Subcutaneous abdominal adipose tissue (tissue), 5 donors: Measurements from ENCODE around the gene RNF217.
"Not testable (repeated sequence)": the region's sequence is repeated elsewhere in the genome, so short reads cannot be mapped to it uniquely, and the experiment has no call there.

Source experiments
- H3K27ac ChIP-seq: one replicate; pipeline ENCODE4 v1.7.0; 2013; ENCODE audit warnings: low read depth, mild to moderate bottlenecking, inconsistent platforms, low read length, moderate library complexity
- H3K27me3 ChIP-seq, 5 donors: one replicate each; pipeline ENCODE4 v1.7.0; 2013; ENCODE audit warnings: low read length in 5 of 5, inconsistent platforms in 1 of 5; ENCODE audit not compliant: control insufficient read depth in 5 of 5, insufficient read depth in 4 of 5
- H3K36me3 ChIP-seq, 5 donors: one replicate each; pipeline ENCODE4 v1.7.0; 2013; ENCODE audit warnings: low read length in 5 of 5; ENCODE audit not compliant: control insufficient read depth in 5 of 5, insufficient read depth in 5 of 5
- H3K4me1 ChIP-seq, 5 donors: one replicate each; pipeline ENCODE4 v1.7.0; 2013; ENCODE audit warnings: low read length in 5 of 5, mild to moderate bottlenecking in 3 of 5, moderate library complexity in 1 of 5; ENCODE audit not compliant: control insufficient read depth in 5 of 5, insufficient read depth in 5 of 5
- H3K4me3 ChIP-seq, 5 donors: one replicate each; pipeline ENCODE4 v1.7.0; 2013; ENCODE audit warnings: low read length in 5 of 5, low read depth in 1 of 5
- H3K9ac ChIP-seq, 5 donors: one replicate each; pipeline ENCODE4 v1.7.0; 2013; ENCODE audit warnings: low read length in 5 of 5, mild to moderate bottlenecking in 4 of 5, moderate library complexity in 3 of 5
- H3K9me3 ChIP-seq, 5 donors: one replicate each; pipeline ENCODE4 v1.7.0; 2013; ENCODE audit warnings: low read length in 5 of 5; ENCODE audit not compliant: control insufficient read depth in 5 of 5
- donor health status: healthy.
- donor health status: healthy.
- donor health status: healthy.
- donor health status: healthy.
- donor health status: healthy.

Gene RNF217

GRCh38 chr6:125027287-125027686 is 65.0 kb downstream of the RNF217 start:
- no peak overlapping the region for H3K4me3 ChIP-seq
- H3K4me1 ChIP-seq: peaks cover 2 to 17% (median 11%) of the 10 kb centered on the region in 5 donors
- no peaks in the 10 kb centered on the region for H3K9me3 ChIP-seq
- H3K27ac ChIP-seq: no peak overlapping the region
- no peaks in the 10 kb centered on the region for H3K27me3 ChIP-seq
- no peak overlapping the region for H3K9ac ChIP-seq
- H3K36me3 ChIP-seq: peaks cover 0 to 2% (median 0%) of the 10 kb centered on the region in 5 donors

GRCh38 chr6:125030969-125031368 is 68.7 kb downstream of the RNF217 start:
- peaks cover 0 to 8% (median 4%) of the 10 kb centered on the region in 5 donors for H3K4me1 ChIP-seq

GRCh38 chr6:125031385-125031784 is 69.1 kb downstream of the RNF217 start:
- Histone ChIP-seq H3K4me3 (no peak overlapping the region), H3K9me3 (no peaks in the 10 kb centered on the region), H3K27me3 (no peaks in the 10 kb centered on the region), H3K27ac (no peak overlapping the region), H3K36me3 (peaks cover 0 to 2% (median 0%) of the 10 kb centered on the region in 5 donors), H3K9ac (no peak overlapping the region), H3K4me1 (peaks cover 0 to 8% (median 4%) of the 10 kb centered on the region in 5 donors)

More at GRCh38 chr6:125030969-125031368, 68.7 kb downstream of the RNF217 start:
- no peak overlapping the region for H3K9ac ChIP-seq
- no peaks in the 10 kb centered on the region for H3K27me3 ChIP-seq
- H3K36me3 ChIP-seq: peaks cover 0 to 2% (median 0%) of the 10 kb centered on the region in 5 donors
- H3K9me3 ChIP-seq: no peaks in the 10 kb centered on the region
- no peak overlapping the region for H3K27ac ChIP-seq
- H3K4me3 ChIP-seq: no peak overlapping the region

- H3K4me3 ChIP-seq, H3K36me3 ChIP-seq, H3K9me3 ChIP-seq, H3K27ac ChIP-seq, H3K9ac ChIP-seq, H3K27me3 ChIP-seq, H3K4me1 ChIP-seq: not testable (repeated sequence)
Observed at GRCh38 chr6:125034929-125035328, 72.7 kb downstream of the RNF217 start.

- H3K27me3 ChIP-seq, H3K4me1 ChIP-seq, H3K36me3 ChIP-seq, H3K27ac ChIP-seq, H3K4me3 ChIP-seq, H3K9me3 ChIP-seq, H3K9ac ChIP-seq: not testable (repeated sequence)
Observed at GRCh38 chr6:125036486-125036885, 74.2 kb downstream of the RNF217 start.

GRCh38 chr6:125037827-125038226 is 75.6 kb downstream of the RNF217 start:
- no peaks in the 10 kb centered on the region for H3K4me1 ChIP-seq
- no peak overlapping the region for H3K4me3 ChIP-seq
- H3K36me3 ChIP-seq: no peaks in the 10 kb centered on the region
- no peak overlapping the region for H3K27ac ChIP-seq
- no peak overlapping the region for H3K9ac ChIP-seq
- no peaks in the 10 kb centered on the region for H3K27me3 ChIP-seq
- peaks cover 0 to 2% (median 0%) of the 10 kb centered on the region in 5 donors for H3K9me3 ChIP-seq

GRCh38 chr6:125038925-125039324 is 76.7 kb downstream of the RNF217 start:
- Histone ChIP-seq H3K27me3 (no peaks in the 10 kb centered on the region), H3K9ac (no peak overlapping the region), H3K4me3 (no peak overlapping the region), H3K9me3 (peaks cover 0 to 2% (median 0%) of the 10 kb centered on the region in 5 donors), H3K36me3 (no peaks in the 10 kb centered on the region), H3K4me1 (peaks cover 0 to 9% (median 2%) of the 10 kb centered on the region in 5 donors), H3K27ac (no peak overlapping the region)

- H3K36me3 ChIP-seq: peaks cover 10 to 15% (median 11%) of the 10 kb centered on the region in 5 donors
- H3K4me1 ChIP-seq: peaks cover 0 to 10% (median 3%) of the 10 kb centered on the region in 5 donors
- peaks cover 0 to 2% (median 0%) of the 10 kb centered on the region in 5 donors for H3K9me3 ChIP-seq
- no peaks in the 10 kb centered on the region for H3K27me3 ChIP-seq
- no peak overlapping the region for H3K27ac ChIP-seq
- H3K4me3 ChIP-seq: no peak overlapping the region
- no peak overlapping the region for H3K9ac ChIP-seq
Observed at GRCh38 chr6:125041740-125042459, 79.7 kb downstream of the RNF217 start.

GRCh38 chr6:125044066-125044465 is 81.8 kb downstream of the RNF217 start:
- Histone ChIP-seq H3K4me3 (no peak overlapping the region), H3K9me3 (peaks cover 0 to 2% (median 0%) of the 10 kb centered on the region in 5 donors)

GRCh38 chr6:125044667-125045066 is 82.4 kb downstream of the RNF217 start:
- peaks cover 0 to 10% (median 3%) of the 10 kb centered on the region in 5 donors for H3K4me1 ChIP-seq
- no peak overlapping the region for H3K4me3 ChIP-seq
- no peak overlapping the region for H3K9ac ChIP-seq
- H3K36me3 ChIP-seq: peaks cover 10 to 15% (median 11%) of the 10 kb centered on the region in 5 donors
- H3K9me3 ChIP-seq: no peaks in the 10 kb centered on the region
- no peaks in the 10 kb centered on the region for H3K27me3 ChIP-seq
- H3K27ac ChIP-seq: no peak overlapping the region

More at GRCh38 chr6:125044066-125044465, 81.8 kb downstream of the RNF217 start:
- Histone ChIP-seq H3K27me3 (no peaks in the 10 kb centered on the region), H3K9ac (no peak overlapping the region), H3K36me3 (peaks cover 10 to 15% (median 11%) of the 10 kb centered on the region in 5 donors), H3K4me1 (peaks cover 0 to 10% (median 3%) of the 10 kb centered on the region in 5 donors), H3K27ac (no peak overlapping the region)
